ENCODE data around the gene SLC44A3. TPM values are rescaled to one million over a fixed set of nuclear protein-coding genes. Genes with fewer than 3 reads are reported as not detected.

The SLC44A3 gene
- total and polyA plus RNA-seq, 2 of the 13 experiments (the other 11 are each of a cell fraction or from before 2014, with no cell fraction given): 6.8 to 14.1 TPM

DNA sequence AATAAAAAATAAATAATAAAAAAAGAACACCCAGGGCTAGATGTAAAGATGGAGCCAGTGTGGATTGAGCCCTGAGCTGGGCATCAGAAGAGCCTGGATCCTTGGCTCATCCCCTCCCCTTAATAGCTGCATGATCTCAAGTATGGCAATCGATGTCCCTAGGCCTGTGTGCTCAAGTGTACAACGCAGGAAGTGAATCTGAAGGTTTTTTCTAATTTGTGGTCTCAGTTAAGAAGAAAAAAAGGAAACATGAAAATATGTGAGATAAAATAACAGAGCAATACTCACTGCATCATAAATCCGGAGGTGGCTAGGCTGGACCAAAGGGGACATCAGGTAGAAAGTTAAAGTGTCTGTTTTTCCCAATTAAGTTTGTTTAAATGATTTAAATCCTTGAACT lies 47.3 kb upstream of the SLC44A3 start (continued):
- TF ChIP-seq, protein P1, sequence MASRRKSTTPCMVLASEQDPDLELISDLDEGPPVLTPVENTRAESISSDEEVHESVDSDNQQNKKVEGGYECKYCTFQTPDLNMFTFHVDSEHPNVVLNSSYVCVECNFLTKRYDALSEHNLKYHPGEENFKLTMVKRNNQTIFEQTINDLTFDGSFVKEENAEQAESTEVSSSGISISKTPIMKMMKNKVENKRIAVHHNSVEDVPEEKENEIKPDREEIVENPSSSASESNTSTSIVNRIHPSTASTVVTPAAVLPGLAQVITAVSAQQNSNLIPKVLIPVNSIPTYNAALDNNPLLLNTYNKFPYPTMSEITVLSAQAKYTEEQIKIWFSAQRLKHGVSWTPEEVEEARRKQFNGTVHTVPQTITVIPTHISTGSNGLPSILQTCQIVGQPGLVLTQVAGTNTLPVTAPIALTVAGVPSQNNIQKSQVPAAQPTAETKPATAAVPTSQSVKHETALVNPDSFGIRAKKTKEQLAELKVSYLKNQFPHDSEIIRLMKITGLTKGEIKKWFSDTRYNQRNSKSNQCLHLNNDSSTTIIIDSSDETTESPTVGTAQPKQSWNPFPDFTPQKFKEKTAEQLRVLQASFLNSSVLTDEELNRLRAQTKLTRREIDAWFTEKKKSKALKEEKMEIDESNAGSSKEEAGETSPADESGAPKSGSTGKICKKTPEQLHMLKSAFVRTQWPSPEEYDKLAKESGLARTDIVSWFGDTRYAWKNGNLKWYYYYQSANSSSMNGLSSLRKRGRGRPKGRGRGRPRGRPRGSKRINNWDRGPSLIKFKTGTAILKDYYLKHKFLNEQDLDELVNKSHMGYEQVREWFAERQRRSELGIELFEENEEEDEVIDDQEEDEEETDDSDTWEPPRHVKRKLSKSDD (CRISPR knock-in tag; IDR thresholded peaks at IDR 0.05; ENCODE audit: low read depth): no peak
- TF ChIP-seq, protein P2, sequence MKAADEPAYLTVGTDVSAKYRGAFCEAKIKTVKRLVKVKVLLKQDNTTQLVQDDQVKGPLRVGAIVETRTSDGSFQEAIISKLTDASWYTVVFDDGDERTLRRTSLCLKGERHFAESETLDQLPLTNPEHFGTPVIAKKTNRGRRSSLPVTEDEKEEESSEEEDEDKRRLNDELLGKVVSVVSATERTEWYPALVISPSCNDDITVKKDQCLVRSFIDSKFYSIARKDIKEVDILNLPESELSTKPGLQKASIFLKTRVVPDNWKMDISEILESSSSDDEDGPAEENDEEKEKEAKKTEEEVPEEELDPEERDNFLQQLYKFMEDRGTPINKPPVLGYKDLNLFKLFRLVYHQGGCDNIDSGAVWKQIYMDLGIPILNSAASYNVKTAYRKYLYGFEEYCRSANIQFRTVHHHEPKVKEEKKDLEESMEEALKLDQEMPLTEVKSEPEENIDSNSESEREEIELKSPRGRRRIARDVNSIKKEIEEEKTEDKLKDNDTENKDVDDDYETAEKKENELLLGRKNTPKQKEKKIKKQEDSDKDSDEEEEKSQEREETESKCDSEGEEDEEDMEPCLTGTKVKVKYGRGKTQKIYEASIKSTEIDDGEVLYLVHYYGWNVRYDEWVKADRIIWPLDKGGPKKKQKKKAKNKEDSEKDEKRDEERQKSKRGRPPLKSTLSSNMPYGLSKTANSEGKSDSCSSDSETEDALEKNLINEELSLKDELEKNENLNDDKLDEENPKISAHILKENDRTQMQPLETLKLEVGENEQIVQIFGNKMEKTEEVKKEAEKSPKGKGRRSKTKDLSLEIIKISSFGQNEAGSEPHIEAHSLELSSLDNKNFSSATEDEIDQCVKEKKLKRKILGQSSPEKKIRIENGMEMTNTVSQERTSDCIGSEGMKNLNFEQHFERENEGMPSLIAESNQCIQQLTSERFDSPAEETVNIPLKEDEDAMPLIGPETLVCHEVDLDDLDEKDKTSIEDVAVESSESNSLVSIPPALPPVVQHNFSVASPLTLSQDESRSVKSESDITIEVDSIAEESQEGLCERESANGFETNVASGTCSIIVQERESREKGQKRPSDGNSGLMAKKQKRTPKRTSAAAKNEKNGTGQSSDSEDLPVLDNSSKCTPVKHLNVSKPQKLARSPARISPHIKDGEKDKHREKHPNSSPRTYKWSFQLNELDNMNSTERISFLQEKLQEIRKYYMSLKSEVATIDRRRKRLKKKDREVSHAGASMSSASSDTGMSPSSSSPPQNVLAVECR (CRISPR knock-in tag; IDR thresholded peaks at IDR 0.05; ENCODE audit: borderline replicate concordance): no peak
- no peak for TF ChIP-seq ARNT2 (CRISPR knock-in tag; IDR thresholded peaks at IDR 0.05; ENCODE audit: low read depth)

DNA sequence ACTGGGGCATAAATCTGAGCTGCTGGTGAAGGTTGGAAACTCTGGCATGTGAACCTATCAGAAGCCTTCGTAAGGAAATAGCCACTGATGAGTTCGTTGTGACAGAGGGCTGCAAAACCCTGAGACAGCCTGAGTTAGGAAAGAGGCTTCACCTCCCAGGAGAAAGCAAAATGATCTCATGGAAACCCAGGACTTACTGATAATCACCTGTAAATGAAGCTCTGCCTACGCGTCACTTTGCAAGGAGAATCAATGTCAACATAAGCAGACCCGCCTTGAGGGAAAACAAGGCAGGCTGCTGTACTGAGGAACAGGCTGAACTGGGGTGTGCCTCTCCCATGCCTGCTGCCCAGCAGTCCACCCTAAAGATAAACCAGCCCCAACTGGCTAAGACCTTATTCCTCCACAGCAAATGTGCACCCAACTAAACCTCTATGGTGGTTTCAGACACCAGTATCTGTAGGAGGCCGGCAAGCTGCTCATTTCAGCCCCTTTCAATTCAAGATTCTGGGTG lies 46.8 kb upstream of the SLC44A3 start:
- no peak for ATAC-seq
- 95% methylated on average over 6 of the region's 6 CpGs for WGBS (ENCODE audit: low lambda C conversion rate)
- Histone ChIP-seq H3K4me1 (ENCODE audit: insufficient read depth, low read length) (peaks cover 19% of the 10 kb centered on the region), H3K79me2 (ENCODE audit: insufficient read depth, low read length) (no peaks in the 10 kb centered on the region), H3K36me3 (replicated peaks in 1 of 2; ENCODE audit: control insufficient read depth in 1 of 2, insufficient read depth in 2 of 2, low read length in 2 of 2) (no peaks in the 10 kb centered on the region), H3K27ac (ENCODE audit: extremely low read length, insufficient read depth, low read length) (no peak overlapping the region), H3K27me3 (ENCODE audit: control insufficient read depth in 1 of 2, insufficient read depth in 2 of 2, low read length in 2 of 2) (no peaks in the 10 kb centered on the region), H2AFZ (ENCODE audit: low read length) (no peak overlapping the region), H4K20me1 (ENCODE audit: insufficient read depth, low read length) (no peaks in the 10 kb centered on the region), H3K9me3 (ENCODE audit: low read length) (peaks cover 10% of the 10 kb centered on the region; the same call in 1 of the 2 replicates), H3K4me2 (ENCODE audit: low read depth, low read length) (no peak overlapping the region), H3K4me3 (replicated peaks in 1 of 3; ENCODE audit: insufficient read depth in 1 of 3, low read depth in 2 of 3, low read length in 3 of 3) (no peak overlapping the region), H3K9ac (ENCODE audit: insufficient read depth, low read depth, low read length) (no peak overlapping the region)
- no TSS peak for BruUV-seq (replicated peaks)
- CTCF ChIA-PET (ENCODE audit: low intra/inter-chr PET ratio, low total read pairs): no interaction called here
- intact Hi-C loops (cut with micrococcal nuclease; ENCODE audit: unreplicated experiment): no loop called here
- no peak for DNase-seq (ENCODE audit: low spot score)
- no peak for FAIRE-seq
- POLR2A ChIA-PET: no interaction called here
- in situ Hi-C loops (cut with HindIII; ENCODE audit: extremely low pct_ligation_motif_present, low pct_unique_long_range_greater_than_20kb): no loop called here
- no peak for TF ChIP-seq SP5 (CRISPR knock-in tag; IDR thresholded peaks at IDR 0.05; ENCODE audit: borderline replicate concordance, low read depth)
- TF ChIP-seq SIX1 (CRISPR knock-in tag; IDR thresholded peaks at IDR 0.05; ENCODE audit: borderline replicate concordance): no peak
- TF ChIP-seq, protein P1 (CRISPR knock-in tag; IDR thresholded peaks at IDR 0.05; ENCODE audit: low read depth): no peak
- TF ChIP-seq ZNF672 (CRISPR knock-in tag; IDR thresholded peaks at IDR 0.05): no peak
- TF ChIP-seq, protein P3, sequence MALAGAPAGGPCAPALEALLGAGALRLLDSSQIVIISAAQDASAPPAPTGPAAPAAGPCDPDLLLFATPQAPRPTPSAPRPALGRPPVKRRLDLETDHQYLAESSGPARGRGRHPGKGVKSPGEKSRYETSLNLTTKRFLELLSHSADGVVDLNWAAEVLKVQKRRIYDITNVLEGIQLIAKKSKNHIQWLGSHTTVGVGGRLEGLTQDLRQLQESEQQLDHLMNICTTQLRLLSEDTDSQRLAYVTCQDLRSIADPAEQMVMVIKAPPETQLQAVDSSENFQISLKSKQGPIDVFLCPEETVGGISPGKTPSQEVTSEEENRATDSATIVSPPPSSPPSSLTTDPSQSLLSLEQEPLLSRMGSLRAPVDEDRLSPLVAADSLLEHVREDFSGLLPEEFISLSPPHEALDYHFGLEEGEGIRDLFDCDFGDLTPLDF (CRISPR knock-in tag; IDR thresholded peaks at IDR 0.05): no peak
- no peak for TF ChIP-seq MLLT10 (CRISPR knock-in tag; IDR thresholded peaks at IDR 0.05)
- no peak for TF ChIP-seq ATRX (CRISPR knock-in tag; IDR thresholded peaks at IDR 0.05; ENCODE audit: borderline replicate concordance)
- no peak for TF ChIP-seq ZFP90 (CRISPR knock-in tag; IDR thresholded peaks at IDR 0.05; ENCODE audit: borderline replicate concordance)
- no peak for TF ChIP-seq ISL2 (CRISPR knock-in tag; IDR thresholded peaks at IDR 0.05)
- TF ChIP-seq ZSCAN20 (CRISPR knock-in tag; IDR thresholded peaks at IDR 0.05; ENCODE audit: borderline replicate concordance): no peak

Measured in HepG2 (cell line).